ENCODE results near the gene SOWAHA. TPM values are rescaled to one million over a fixed set of nuclear protein-coding genes. Genes with fewer than 3 reads are reported as not detected.

SOWAHA gene
- total RNA-seq, 4 donors from 2014 or later = 0.13 to 0.28 TPM; not detected in 2

DNA sequence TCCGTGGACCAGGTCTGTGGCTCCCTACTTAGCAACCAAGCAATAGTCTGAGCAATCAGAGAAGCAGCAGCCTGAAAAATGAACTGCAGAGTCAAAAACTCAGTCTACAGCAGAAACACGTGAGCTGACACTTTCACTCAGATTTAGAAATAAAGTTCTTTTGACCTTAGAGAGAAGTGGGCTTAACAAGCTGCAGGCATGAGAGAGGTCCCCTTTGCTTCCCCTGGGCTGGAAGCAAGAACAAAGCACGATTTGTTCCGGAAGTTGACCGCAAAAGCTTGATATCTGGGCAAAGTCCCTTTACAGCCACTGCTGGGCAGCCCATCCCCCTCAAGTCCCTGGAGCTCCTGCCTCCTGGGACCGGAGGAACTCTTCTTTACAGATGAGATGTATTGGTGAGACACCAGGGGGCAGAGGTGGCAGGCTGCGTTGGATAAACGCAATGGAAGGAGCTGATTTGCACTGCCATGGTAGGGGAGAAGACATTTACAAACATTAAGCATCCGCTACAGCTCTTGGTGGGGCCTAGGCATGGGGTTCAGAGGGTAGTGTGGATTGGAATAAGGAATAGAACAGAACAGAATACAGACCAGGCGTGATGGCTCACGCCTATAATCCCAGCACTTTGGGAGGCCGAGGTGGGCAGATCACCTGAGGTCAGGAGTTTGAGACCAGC lies 5.8 kb upstream of the SOWAHA start:
- DNase-seq (ENCODE audit: low spot score) = no peak
- TF ChIP-seq, protein P1, sequence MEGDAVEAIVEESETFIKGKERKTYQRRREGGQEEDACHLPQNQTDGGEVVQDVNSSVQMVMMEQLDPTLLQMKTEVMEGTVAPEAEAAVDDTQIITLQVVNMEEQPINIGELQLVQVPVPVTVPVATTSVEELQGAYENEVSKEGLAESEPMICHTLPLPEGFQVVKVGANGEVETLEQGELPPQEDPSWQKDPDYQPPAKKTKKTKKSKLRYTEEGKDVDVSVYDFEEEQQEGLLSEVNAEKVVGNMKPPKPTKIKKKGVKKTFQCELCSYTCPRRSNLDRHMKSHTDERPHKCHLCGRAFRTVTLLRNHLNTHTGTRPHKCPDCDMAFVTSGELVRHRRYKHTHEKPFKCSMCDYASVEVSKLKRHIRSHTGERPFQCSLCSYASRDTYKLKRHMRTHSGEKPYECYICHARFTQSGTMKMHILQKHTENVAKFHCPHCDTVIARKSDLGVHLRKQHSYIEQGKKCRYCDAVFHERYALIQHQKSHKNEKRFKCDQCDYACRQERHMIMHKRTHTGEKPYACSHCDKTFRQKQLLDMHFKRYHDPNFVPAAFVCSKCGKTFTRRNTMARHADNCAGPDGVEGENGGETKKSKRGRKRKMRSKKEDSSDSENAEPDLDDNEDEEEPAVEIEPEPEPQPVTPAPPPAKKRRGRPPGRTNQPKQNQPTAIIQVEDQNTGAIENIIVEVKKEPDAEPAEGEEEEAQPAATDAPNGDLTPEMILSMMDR (IDR thresholded peaks at IDR 0.05) = no peak
- ATAC-seq (ENCODE audit: low FRiP score) = no peak

DNA sequence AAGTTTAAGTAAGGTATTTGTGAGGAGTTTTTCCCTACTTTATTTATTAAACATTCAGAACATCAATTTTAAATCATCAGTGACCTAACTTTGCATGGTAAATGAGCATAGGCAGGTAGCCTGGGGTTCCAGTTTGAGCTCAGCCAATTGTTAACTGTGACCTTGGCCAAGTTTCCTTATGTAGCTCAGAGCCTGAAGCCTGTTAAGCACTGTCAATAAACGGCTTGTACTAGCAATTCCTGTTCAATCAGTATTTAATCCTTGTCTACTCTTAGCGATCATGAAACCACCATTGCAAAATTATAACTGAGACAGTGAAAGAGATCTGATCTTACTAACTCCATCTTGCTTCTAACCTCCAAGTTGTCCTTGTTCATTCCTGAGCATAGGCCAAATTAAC lies 4.7 kb upstream of the SOWAHA start:
- TF ChIP-seq, protein P1 (IDR thresholded peaks at IDR 0.05) = no peak
- DNase-seq (ENCODE audit: low spot score) (no peak), ATAC-seq (ENCODE audit: low FRiP score) (no peak)

DNA sequence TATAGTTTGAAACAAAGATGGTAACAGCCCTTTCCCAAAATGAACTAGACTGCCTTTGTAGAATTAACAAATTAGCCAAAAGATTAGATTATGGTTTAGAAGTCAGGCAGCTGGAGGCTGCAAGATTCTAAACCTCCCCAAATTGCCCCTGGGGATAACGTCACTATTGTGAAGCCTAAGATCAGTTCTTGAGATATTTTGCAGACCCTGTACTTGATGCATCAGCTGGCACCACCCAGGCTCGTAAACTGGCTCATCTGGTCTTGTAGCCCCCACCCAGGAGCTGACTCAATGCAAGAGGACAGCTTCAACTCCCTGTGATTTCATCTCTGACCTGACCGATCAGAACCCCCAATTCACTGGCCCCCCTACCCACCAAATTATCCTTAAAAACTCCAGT lies 4.2 kb upstream of the SOWAHA start:
- no peak for DNase-seq (ENCODE audit: low spot score)
- no peak for ATAC-seq (ENCODE audit: low FRiP score)
- TF ChIP-seq, protein P1 (IDR thresholded peaks at IDR 0.05) = no peak

DNA sequence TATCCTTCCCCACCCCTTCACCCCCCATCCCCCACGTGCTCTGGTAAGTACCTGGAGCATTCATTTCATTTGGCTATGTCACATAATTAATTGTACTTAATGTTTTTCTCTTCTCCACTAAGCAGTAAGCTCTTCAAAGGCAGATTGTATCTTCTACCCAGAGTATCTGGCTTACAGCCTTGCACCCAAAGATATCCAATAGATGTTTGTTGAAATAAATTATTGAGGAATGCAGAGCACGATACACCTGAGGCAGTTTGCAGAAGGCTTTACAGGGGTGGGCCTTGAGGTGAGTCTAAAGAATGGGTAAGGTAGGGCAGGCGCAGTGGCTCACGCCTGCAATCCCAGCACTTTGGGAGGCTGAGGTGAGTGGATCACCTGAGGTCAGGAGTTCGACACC lies 2.5 kb upstream of the SOWAHA start:
- DNase-seq (ENCODE audit: low spot score) (no peak), ATAC-seq (ENCODE audit: low FRiP score) (no peak)
- TF ChIP-seq, protein P1 (IDR thresholded peaks at IDR 0.05) = no peak

DNA sequence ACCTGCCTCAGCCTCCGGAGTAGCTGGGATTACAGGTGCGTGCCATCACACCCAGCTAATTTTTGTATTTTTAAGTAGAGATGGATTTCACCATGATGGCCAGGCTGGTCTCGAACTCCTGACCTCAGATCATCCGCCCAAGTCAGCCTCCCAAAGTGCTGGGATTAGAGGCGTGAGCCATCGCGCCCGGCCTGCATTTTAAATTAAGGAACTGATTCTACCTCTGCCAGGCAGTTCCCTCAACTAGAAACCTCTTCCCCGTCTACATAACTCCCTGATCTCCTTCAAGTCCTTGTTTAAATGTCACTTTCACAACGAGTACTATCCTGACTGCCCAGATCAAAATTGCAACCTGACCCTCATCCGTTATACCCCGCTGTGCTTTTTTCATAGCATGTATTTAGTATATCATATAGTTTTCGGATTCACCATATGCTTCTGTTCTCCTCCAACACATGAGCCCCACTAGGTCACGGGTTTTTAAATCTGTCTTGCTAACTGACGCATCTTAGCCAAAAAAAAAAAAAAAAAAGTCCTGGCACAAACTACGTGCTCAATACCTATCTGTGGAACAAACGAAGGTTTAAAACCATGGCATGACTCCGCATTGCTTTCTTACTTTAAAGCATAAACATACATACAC lies 858 bp upstream of the SOWAHA start:
- TF ChIP-seq, protein P1 (IDR thresholded peaks at IDR 0.05) = no peak
- DNase-seq (ENCODE audit: low spot score) (no peak), ATAC-seq (ENCODE audit: low FRiP score) (no peak)

DNA sequence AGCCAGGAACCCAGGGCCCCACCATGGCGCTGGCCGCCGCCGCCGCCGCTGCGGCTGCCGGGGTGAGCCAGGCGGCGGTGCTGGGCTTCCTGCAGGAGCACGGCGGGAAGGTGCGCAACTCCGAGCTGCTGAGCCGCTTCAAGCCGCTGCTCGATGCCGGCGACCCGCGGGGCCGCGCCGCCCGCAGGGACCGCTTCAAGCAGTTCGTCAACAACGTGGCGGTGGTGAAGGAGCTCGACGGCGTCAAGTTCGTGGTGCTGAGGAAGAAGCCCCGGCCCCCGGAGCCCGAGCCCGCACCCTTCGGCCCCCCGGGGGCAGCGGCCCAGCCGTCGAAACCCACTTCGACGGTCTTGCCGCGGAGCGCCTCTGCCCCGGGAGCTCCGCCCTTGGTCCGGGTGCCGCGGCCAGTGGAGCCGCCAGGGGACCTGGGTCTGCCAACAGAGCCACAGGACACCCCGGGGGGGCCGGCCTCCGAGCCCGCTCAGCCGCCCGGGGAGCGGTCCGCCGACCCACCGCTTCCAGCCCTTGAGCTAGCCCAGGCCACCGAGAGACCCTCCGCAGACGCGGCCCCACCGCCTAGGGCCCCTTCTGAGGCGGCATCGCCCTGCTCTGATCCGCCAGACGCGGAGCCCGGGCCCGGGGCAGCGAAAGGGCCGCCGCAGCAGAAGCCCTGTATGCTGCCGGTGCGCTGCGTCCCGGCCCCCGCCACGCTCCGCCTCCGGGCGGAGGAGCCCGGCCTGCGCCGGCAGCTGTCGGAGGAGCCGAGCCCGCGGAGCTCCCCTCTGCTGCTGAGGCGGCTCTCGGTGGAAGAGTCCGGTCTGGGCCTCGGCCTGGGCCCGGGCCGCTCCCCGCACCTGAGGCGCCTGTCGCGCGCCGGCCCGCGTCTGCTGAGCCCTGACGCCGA lies 749 bp downstream of the SOWAHA start:
- TF ChIP-seq, protein P1 (IDR thresholded peaks at IDR 0.05) = no peak
- peak; percentile 80 for ATAC-seq (ENCODE audit: low FRiP score)
- no peak for DNase-seq (ENCODE audit: low spot score)
